HCT116 (cell line): ENCODE results near the gene CSN2. TPM values are rescaled to one million over a fixed set of nuclear protein-coding genes. Genes with fewer than 3 reads are reported as not detected.
"Not testable (repeated sequence)": the region's sequence is repeated elsewhere in the genome, so short reads cannot be mapped to it uniquely, and the experiment has no call there.

Source experiments
- ATAC-seq: fragments of 200-7000 bp; cut with Tn5 transposase; 2 replicates; pipeline ENCODE4 v1.9.1; 2020; ENCODE audit warnings: mild to moderate bottlenecking, moderate library complexity
- BruUV-seq: library from RNA; stranded (reverse); fragments of 400-500 nt; replicated peaks from 2 replicates; lab custom pipeline; 2021; lab: Mats Ljungman, UMichigan
- CTCF ChIA-PET: fragments of 300-600 bp; sonication (Branson Sonifier 250); formaldehyde crosslinking; loops from one replicate; lab custom pipeline; 2021; ENCODE audit warnings: antibody characterized with exemption; lab: Charles Lee
- POLR2A ChIA-PET: fragments of 300-600, 350-600 bp; sonication (Branson Sonifier 250); formaldehyde crosslinking; loops from one replicate; lab custom pipeline; 2021; ENCODE audit warnings: antibody characterized with exemption; lab: Charles Lee
- RAD21 ChIA-PET, 2 experiments: fragments of 300-600 bp; sonication (Branson Sonifier 250); formaldehyde crosslinking; loops; one replicate each; lab custom pipeline; 2023; ENCODE audit warnings: low total read pairs in 2 of 2; ENCODE audit not compliant: uncharacterized antibody in 2 of 2, unreplicated experiment in 2 of 2, low non-redundant PET in 1 of 2; lab: Charles Lee
- DNase-seq: peaks from one replicate; pipeline ENCODE4 v3.0.0-alpha.2; 2010; ENCODE audit warnings: low read depth, low spot score
- H2AFZ ChIP-seq: fragments of 200-600 bp; shearing (Covaris generic), sonication (generic); 2 replicates; pipeline ENCODE4 v1.6.1; 2017; ENCODE audit warnings: low read depth, mixed run types, mixed read lengths, antibody characterized with exemption, low read length; ENCODE audit not compliant: poor library complexity, severe bottlenecking
- H3K27ac ChIP-seq: 2 replicates; pipeline ENCODE4 v1.5.1; 2012; ENCODE audit warnings: low read depth, low read length
- H3K27me3 ChIP-seq: fragments of 200-600 bp; sonication (generic); 2 replicates; pipeline ENCODE4 v1.6.1; 2016; ENCODE audit warnings: mixed run types, low read length, mixed read lengths; ENCODE audit not compliant: insufficient read depth
- H3K36me3 ChIP-seq, 2 experiments: fragments of 200-500 bp in 1 of 2; fragments of 200-600 bp in 1 of 2; sonication (Bioruptor generic) in 1 of 2; sonication (generic) in 1 of 2; 2 replicates each; pipeline versions ENCODE4 v1.5.1 to v1.6.1; 2014 to 2016; ENCODE audit warnings: low read length in 2 of 2, inconsistent platforms in 1 of 2, mixed read lengths in 1 of 2, mixed run types in 1 of 2; ENCODE audit not compliant: insufficient read depth in 2 of 2, control insufficient read depth in 1 of 2
- H3K4me1 ChIP-seq, 2 experiments: fragments of 200-600 bp in 1 of 2; sonication (generic) in 1 of 2; 2 replicates each; pipeline versions ENCODE4 v1.5.1 to v1.6.1; 2012 to 2017; ENCODE audit warnings: low read length in 2 of 2, inconsistent platforms in 1 of 2, mild to moderate bottlenecking in 1 of 2, mixed read lengths in 1 of 2, mixed run types in 1 of 2, moderate library complexity in 1 of 2; ENCODE audit not compliant: insufficient read depth in 2 of 2, control insufficient read depth in 1 of 2
- H3K4me2 ChIP-seq: fragments of 200-600 bp; sonication (generic); 2 replicates; pipeline ENCODE4 v1.6.1; 2017; ENCODE audit warnings: mixed run types, low read length, mixed read lengths
- H3K4me3 ChIP-seq, 2 experiments: fragments of 200-600 bp in 1 of 2; sonication (generic) in 1 of 2; replicated peaks in 1 of 2; 2 replicates each; pipeline ENCODE4 v1.5.1; 2011 to 2016; ENCODE audit warnings: low read length in 2 of 2, control low read depth in 1 of 2, low read depth in 1 of 2, mild to moderate bottlenecking in 1 of 2, mixed read lengths in 1 of 2, mixed run types in 1 of 2
- H3K79me2 ChIP-seq: fragments of 200-600 bp; sonication (generic); 2 replicates; pipeline ENCODE4 v1.6.1; 2017; ENCODE audit warnings: mild to moderate bottlenecking, mixed run types, low read length, moderate library complexity, mixed read lengths; ENCODE audit not compliant: insufficient read depth
- H3K9ac ChIP-seq: fragments of 200-600 bp; sonication (generic); 2 replicates; pipeline ENCODE4 v1.6.1; 2016; ENCODE audit warnings: low read length, mixed read lengths
- H3K9me2 ChIP-seq: fragments of 200-600 bp; sonication (generic), shearing (Covaris generic); 2 replicates; pipeline ENCODE4 v1.6.1; 2017; ENCODE audit warnings: mixed run types, mild to moderate bottlenecking, moderate library complexity; ENCODE audit not compliant: insufficient read depth
- H3K9me3 ChIP-seq, 2 experiments: fragments of 200-500 bp in 1 of 2; fragments of 200-600 bp in 1 of 2; sonication (Bioruptor generic) in 1 of 2; sonication (generic) in 1 of 2; 2 replicates each; pipeline ENCODE4 v1.6.1; 2014 to 2017; ENCODE audit warnings: low read length in 2 of 2, mixed read lengths in 2 of 2, inconsistent platforms in 1 of 2, low read depth in 1 of 2, mild to moderate bottlenecking in 1 of 2, mixed run types in 1 of 2, moderate library complexity in 1 of 2; ENCODE audit not compliant: control insufficient read depth in 1 of 2, insufficient read depth in 1 of 2
- H4K20me1 ChIP-seq: fragments of 200-600 bp; sonication (generic), shearing (Covaris generic); 2 replicates; pipeline ENCODE4 v1.6.1; 2017; ENCODE audit warnings: mixed run types, mild to moderate bottlenecking, moderate library complexity; ENCODE audit not compliant: insufficient read depth
- CBX3 ChIP-seq: IDR thresholded peaks from 2 replicates; pipeline ENCODE4 v1.6.1; 2012; ENCODE audit warnings: low read depth
- CEBPB ChIP-seq: IDR thresholded peaks from 2 replicates; pipeline ENCODE4 v1.6.1; 2012; ENCODE audit warnings: low read depth
- EGR1 ChIP-seq: IDR thresholded peaks from 2 replicates; pipeline ENCODE4 v1.6.1; 2012; ENCODE audit warnings: low read depth
- EZH2phosphoT487 ChIP-seq: fragments of 200-600 bp; IDR thresholded peaks from 2 replicates; pipeline ENCODE4 v1.6.1; 2018; ENCODE audit warnings: antibody characterized with exemption, borderline replicate concordance
- FOSL1 ChIP-seq: IDR thresholded peaks from 2 replicates; pipeline ENCODE4 v1.6.1; 2012; ENCODE audit warnings: low read depth
- JUND ChIP-seq: IDR thresholded peaks from 2 replicates; pipeline ENCODE4 v1.6.1; 2012
- POLR2AphosphoS5 ChIP-seq: IDR thresholded peaks from 2 replicates; pipeline ENCODE4 v1.6.1; 2011; ENCODE audit warnings: mild to moderate bottlenecking, low read depth, low read length, moderate library complexity
- SP1 ChIP-seq: IDR thresholded peaks from 2 replicates; pipeline ENCODE4 v1.6.1; 2012; ENCODE audit warnings: low read depth
- TCF7L2 ChIP-seq: IDR thresholded peaks from 2 replicates; pipeline ENCODE4 v1.7.0; 2011; ENCODE audit warnings: borderline replicate concordance, inconsistent platforms; ENCODE audit not compliant: insufficient read depth, insufficient read length; ENCODE audit errors: extremely low read depth
- YY1 ChIP-seq: IDR thresholded peaks from 2 replicates; pipeline ENCODE4 v1.6.1; 2011; ENCODE audit warnings: low read length, low read depth, moderate library complexity, mild to moderate bottlenecking; ENCODE audit not compliant: insufficient replicate concordance; ENCODE audit errors: extremely low read depth
- intact Hi-C: fragments of 100-400 bp; cut with micrococcal nuclease; formaldehyde crosslinking; loops from 2 replicates; pipeline ENCODE4 v1.10.0; 2022
- total RNA-seq: library from RNA; stranded (reverse); gene quantifications from one replicate; pipeline ENCODE4 v1.2.1, GENCODE V29; 2021; ENCODE audit not compliant: unreplicated experiment
- TF ChIP-seq, protein P1 (sequence below): IDR thresholded peaks from 2 replicates; pipeline ENCODE4 v1.6.1; 2012
- TF ChIP-seq, protein P2 (sequence below): IDR thresholded peaks from 2 replicates; pipeline ENCODE4 v1.6.1; 2012; ENCODE audit warnings: low read depth
- TF ChIP-seq, protein P3 (sequence below), 3 experiments: fragments of 200-600 bp in 1 of 3; sonication (generic) in 1 of 3; IDR thresholded peaks in 2 of 3; conservative IDR thresholded peaks in 1 of 3; 2 replicates each; pipeline ENCODE4 v1.5.1; 2012 to 2017; ENCODE audit warnings: low read depth in 2 of 3, low read length in 2 of 3, antibody characterized with exemption in 1 of 3, borderline replicate concordance in 1 of 3, control low read depth in 1 of 3, mild to moderate bottlenecking in 1 of 3, mixed read lengths in 1 of 3, mixed run types in 1 of 3, moderate library complexity in 1 of 3; ENCODE audit not compliant: insufficient read depth in 1 of 3

The CSN2 gene
- total RNA-seq, 1 experiment from 2014 or later = not detected

DNA sequence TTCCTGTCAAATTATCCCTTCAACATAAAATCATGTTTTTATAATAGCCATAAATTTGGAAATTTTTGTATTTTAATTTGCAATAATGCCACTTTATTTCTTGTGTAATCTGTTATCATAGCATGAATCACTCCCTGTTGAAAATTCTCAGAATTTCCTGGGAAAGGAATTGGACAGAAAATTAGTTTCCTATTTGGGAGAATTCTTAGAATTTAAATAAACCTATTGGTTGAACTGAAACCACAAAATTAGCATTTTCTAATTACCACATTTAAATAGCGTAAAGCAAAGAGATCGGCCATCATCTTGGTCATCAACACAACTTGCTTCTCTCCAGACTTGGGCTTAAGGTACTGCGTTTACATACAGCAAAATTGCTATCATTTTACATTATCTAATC is 34.8 kb downstream of the CSN2 start, which contains the start of gene CSN1S1:
Gene CSN1S1, plus strand, starts transcription at position 301 of the 400 bp plus-strand sequence. CDS start 1,488 bp downstream, outside the sequence.
- RAD21 ChIA-PET = no interaction called here
- Histone ChIP-seq H2AFZ (no peak within 1 kb of the TSS), H3K9me2 (no peaks in the 10 kb centered on the region), H3K9me3 (no peaks in the 10 kb centered on the region), H3K4me3 (no peak within 1 kb of the TSS), H3K27me3 (no peaks in the 10 kb centered on the region), H4K20me1 (no peaks in the 10 kb centered on the region), H3K4me1 (no peaks in the 10 kb centered on the region), H3K36me3 (no peaks in the 10 kb centered on the region), H3K27ac (no peak within 1 kb of the TSS), H3K9ac (no peak within 1 kb of the TSS), H3K79me2 (no peaks in the 10 kb centered on the region), H3K4me2 (no peak within 1 kb of the TSS)
- ATAC-seq (no peak), DNase-seq (no peak)
- CTCF ChIA-PET = no interaction called here
- intact Hi-C loops = no loop called here
- BruUV-seq = no TSS peak
- POLR2A ChIA-PET = no interaction called here
- TF ChIP-seq, protein P1, sequence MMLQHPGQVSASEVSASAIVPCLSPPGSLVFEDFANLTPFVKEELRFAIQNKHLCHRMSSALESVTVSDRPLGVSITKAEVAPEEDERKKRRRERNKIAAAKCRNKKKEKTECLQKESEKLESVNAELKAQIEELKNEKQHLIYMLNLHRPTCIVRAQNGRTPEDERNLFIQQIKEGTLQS = no peak
- no peak for TF ChIP-seq TCF7L2
- no peak for TF ChIP-seq SP1
- TF ChIP-seq JUND = no peak
- TF ChIP-seq YY1 = no peak
- TF ChIP-seq, protein P2, sequence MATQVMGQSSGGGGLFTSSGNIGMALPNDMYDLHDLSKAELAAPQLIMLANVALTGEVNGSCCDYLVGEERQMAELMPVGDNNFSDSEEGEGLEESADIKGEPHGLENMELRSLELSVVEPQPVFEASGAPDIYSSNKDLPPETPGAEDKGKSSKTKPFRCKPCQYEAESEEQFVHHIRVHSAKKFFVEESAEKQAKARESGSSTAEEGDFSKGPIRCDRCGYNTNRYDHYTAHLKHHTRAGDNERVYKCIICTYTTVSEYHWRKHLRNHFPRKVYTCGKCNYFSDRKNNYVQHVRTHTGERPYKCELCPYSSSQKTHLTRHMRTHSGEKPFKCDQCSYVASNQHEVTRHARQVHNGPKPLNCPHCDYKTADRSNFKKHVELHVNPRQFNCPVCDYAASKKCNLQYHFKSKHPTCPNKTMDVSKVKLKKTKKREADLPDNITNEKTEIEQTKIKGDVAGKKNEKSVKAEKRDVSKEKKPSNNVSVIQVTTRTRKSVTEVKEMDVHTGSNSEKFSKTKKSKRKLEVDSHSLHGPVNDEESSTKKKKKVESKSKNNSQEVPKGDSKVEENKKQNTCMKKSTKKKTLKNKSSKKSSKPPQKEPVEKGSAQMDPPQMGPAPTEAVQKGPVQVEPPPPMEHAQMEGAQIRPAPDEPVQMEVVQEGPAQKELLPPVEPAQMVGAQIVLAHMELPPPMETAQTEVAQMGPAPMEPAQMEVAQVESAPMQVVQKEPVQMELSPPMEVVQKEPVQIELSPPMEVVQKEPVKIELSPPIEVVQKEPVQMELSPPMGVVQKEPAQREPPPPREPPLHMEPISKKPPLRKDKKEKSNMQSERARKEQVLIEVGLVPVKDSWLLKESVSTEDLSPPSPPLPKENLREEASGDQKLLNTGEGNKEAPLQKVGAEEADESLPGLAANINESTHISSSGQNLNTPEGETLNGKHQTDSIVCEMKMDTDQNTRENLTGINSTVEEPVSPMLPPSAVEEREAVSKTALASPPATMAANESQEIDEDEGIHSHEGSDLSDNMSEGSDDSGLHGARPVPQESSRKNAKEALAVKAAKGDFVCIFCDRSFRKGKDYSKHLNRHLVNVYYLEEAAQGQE = no peak
- no peak for TF ChIP-seq EGR1
- TF ChIP-seq FOSL1 = no peak
- no peak for TF ChIP-seq POLR2AphosphoS5
- TF ChIP-seq EZH2phosphoT487 = no peak
- no peak for TF ChIP-seq CBX3
- TF ChIP-seq CEBPB = no peak
- TF ChIP-seq, protein P3, sequence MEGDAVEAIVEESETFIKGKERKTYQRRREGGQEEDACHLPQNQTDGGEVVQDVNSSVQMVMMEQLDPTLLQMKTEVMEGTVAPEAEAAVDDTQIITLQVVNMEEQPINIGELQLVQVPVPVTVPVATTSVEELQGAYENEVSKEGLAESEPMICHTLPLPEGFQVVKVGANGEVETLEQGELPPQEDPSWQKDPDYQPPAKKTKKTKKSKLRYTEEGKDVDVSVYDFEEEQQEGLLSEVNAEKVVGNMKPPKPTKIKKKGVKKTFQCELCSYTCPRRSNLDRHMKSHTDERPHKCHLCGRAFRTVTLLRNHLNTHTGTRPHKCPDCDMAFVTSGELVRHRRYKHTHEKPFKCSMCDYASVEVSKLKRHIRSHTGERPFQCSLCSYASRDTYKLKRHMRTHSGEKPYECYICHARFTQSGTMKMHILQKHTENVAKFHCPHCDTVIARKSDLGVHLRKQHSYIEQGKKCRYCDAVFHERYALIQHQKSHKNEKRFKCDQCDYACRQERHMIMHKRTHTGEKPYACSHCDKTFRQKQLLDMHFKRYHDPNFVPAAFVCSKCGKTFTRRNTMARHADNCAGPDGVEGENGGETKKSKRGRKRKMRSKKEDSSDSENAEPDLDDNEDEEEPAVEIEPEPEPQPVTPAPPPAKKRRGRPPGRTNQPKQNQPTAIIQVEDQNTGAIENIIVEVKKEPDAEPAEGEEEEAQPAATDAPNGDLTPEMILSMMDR (IDR thresholded peaks at IDR 0.05 in 2 of 3, conservative IDR thresholded peaks at IDR 0.05 in 1 of 3; ENCODE audit: borderline replicate concordance in 1 of 3, insufficient read depth in 1 of 3, low read depth in 2 of 3, low read length in 2 of 3) = no peak

DNA sequence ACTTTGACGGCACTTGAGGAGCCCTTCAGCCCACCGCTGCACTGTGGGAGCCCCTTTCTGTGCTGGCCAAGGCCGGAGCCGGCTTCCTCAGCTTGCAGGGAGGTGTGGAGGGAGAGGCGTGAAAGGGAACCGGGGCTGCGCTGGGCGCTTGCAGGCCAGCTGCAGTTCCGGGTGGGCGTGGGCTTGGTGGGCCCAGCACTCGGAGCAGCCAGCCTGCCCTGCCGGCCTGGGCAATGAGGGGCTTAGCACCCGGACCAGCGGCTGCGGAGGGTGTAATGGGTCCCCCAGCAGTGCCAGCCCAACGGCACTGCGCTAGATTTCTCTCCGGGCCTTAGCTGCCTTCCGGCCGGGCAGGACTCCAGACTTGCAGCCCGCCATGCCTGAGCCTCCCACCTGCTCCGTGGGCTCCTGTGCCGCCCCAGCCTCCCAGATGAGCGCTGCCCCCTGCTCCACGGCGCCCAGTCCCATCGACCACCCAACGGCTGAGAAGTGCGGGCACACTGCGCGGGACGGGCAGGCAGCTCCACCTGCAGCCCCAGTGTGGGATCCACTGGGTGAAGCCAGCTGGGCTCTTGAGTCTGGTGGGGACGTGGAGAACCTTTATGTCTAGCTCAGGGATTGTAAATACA is 41.6 kb downstream of the CSN2 start:
- POLR2A ChIA-PET, H3K36me3 ChIP-seq, ATAC-seq, H3K4me3 ChIP-seq, RAD21 ChIA-PET, H3K4me1 ChIP-seq, DNase-seq, H3K27ac ChIP-seq, CTCF ChIA-PET, H2AFZ ChIP-seq, H3K79me2 ChIP-seq, H3K9me3 ChIP-seq, H3K4me2 ChIP-seq, H4K20me1 ChIP-seq, H3K27me3 ChIP-seq, BruUV-seq, H3K9ac ChIP-seq, H3K9me2 ChIP-seq, intact Hi-C loops: not testable (repeated sequence)
